Measurements from ENCODE around the gene TCL1B.

- no peak for TF ChIP-seq CTCF (IDR thresholded peaks at IDR 0.05)
- no peak for TF ChIP-seq POLR2A (IDR thresholded peaks at IDR 0.05)
These were observed 53.1 kb downstream of the TCL1B start for GRCh38 chr14:95739356-95739755.

Data from vagina (tissue), 2 donors.